ENCODE results near the gene DPP10. TPM values are rescaled to one million over a fixed set of nuclear protein-coding genes. Genes with fewer than 3 reads are reported as not detected.

DPP10 gene
- not detected in 2 replicates for total RNA-seq (2014; rRNA removed)
- percentile 0 among the genes with signal in this experiment for Bru-seq, nascent RNA
- percentile 0 among the genes with signal in this experiment for BruChase-seq, experiment 1, labeled RNA remaining after a 6-hour chase
- BruChase-seq, experiment 2, labeled RNA remaining after a 2-hour chase, result percentile 0 among the genes with signal in this experiment
- long read RNA-seq, result 0 reads

DNA sequence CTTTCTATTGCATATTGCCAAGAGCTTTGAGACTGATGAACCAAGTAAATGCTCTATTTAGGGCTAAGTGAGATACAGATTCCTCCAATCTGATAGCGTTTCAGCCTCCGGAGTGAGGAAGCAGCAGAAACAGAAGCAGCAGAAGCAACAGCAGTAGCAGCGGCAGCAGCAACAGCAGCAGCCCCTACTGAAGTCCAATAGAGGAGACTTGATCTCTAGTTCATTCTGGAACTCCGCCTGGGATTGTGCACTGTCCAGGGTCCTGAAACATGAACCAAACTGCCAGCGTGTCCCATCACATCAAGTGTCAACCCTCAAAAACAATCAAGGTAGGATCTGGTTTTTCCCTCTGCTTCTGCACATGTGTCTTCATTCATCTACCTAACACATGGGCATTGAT, at the start of gene DPP10:
Gene DPP10, plus strand, starts transcription at position 132 of the 400 bp plus-strand sequence.
- H3K9me2 ChIP-seq (replicated peaks; ENCODE audit: low read length), result no peaks in the 10 kb centered on the region
- CTCF ChIA-PET, result no interaction called here
- TF ChIP-seq, protein P1, sequence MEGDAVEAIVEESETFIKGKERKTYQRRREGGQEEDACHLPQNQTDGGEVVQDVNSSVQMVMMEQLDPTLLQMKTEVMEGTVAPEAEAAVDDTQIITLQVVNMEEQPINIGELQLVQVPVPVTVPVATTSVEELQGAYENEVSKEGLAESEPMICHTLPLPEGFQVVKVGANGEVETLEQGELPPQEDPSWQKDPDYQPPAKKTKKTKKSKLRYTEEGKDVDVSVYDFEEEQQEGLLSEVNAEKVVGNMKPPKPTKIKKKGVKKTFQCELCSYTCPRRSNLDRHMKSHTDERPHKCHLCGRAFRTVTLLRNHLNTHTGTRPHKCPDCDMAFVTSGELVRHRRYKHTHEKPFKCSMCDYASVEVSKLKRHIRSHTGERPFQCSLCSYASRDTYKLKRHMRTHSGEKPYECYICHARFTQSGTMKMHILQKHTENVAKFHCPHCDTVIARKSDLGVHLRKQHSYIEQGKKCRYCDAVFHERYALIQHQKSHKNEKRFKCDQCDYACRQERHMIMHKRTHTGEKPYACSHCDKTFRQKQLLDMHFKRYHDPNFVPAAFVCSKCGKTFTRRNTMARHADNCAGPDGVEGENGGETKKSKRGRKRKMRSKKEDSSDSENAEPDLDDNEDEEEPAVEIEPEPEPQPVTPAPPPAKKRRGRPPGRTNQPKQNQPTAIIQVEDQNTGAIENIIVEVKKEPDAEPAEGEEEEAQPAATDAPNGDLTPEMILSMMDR (conservative IDR thresholded peaks at IDR 0.05; ENCODE audit: low read depth, low read length), result no peak
- TF ChIP-seq EZH2 (IDR thresholded peaks at IDR 0.05; ENCODE audit: low read length, unreplicated experiment), result no peak
- TF ChIP-seq EZH2phosphoT487 (IDR thresholded peaks at IDR 0.05; ENCODE audit: borderline replicate concordance, low read length), result no peak
- POLR2A ChIA-PET (ENCODE audit: unreplicated experiment), result no interaction called here
- ATAC-seq (no peak), DNase-seq (peak; percentile 26)
- H2AFZ ChIP-seq (ENCODE audit: low read length), result no peak within 1 kb of the TSS
- H3K27me3 ChIP-seq (ENCODE audit: low read length), result no peaks in the 10 kb centered on the region
- H3K27ac ChIP-seq (ENCODE audit: low read length), result no peak within 1 kb of the TSS
- no peaks in the 10 kb centered on the region for H3K9me3 ChIP-seq (ENCODE audit: low read length)
- H3K4me3 ChIP-seq (ENCODE audit: low read length), result no peak within 1 kb of the TSS
- no peak within 1 kb of the TSS for H3K4me2 ChIP-seq (ENCODE audit: low read length)
- H3F3A ChIP-seq (ENCODE audit: low read length, unreplicated experiment), result no peaks in the 10 kb centered on the region
- no peaks in the 10 kb centered on the region for H3K79me2 ChIP-seq (ENCODE audit: low read length)
- no TSS peak for BruUV-seq (replicated peaks)
- intact Hi-C loops (cut with micrococcal nuclease), result no loop called here
- H4K20me1 ChIP-seq (ENCODE audit: low read length), result no peaks in the 10 kb centered on the region
- no peak within 1 kb of the TSS for H3K9ac ChIP-seq (ENCODE audit: low read length)
- H3K4me1 ChIP-seq (ENCODE audit: insufficient read depth, low read length), result no peaks in the 10 kb centered on the region
- no peaks in the 10 kb centered on the region for H3K36me3 ChIP-seq (ENCODE audit: low read depth, low read length)

DNA sequence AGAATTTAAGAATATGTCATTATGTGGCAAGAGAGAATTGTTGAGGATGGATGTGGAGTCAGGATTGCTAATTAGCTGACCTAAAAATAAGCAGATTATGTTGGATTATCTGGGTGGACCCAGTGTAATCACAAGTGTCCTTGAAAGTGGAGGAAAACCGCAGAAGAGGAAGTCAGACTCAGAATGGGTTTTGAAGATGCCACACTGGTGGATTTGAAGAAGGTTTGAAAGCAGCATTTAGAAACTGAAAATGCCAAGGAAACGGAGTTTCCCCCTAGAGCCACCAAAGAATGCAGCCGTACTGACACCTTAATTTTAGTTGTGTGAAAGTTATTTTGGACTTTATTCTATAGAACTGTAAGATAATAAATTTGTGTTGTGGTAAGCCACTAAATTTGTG, 41.6 kb upstream of the DPP10 start:
- TF ChIP-seq EZH2phosphoT487 (IDR thresholded peaks at IDR 0.05; ENCODE audit: borderline replicate concordance, low read length) (no peak), EZH2 (IDR thresholded peaks at IDR 0.05; ENCODE audit: low read length, unreplicated experiment) (no peak)
- TF ChIP-seq, protein P1 (conservative IDR thresholded peaks at IDR 0.05; ENCODE audit: low read depth, low read length), result no peak
- ChIA-PET POLR2A (ENCODE audit: unreplicated experiment) (no interaction called here), CTCF (no interaction called here)
- no peaks in the 10 kb centered on the region for H3F3A ChIP-seq (ENCODE audit: low read length, unreplicated experiment)
- no peak overlapping the region for H3K4me2 ChIP-seq (ENCODE audit: low read length)
- no peak overlapping the region for H2AFZ ChIP-seq (ENCODE audit: low read length)
- DNase-seq (no peak), ATAC-seq (no peak)
- H3K4me1 ChIP-seq (ENCODE audit: insufficient read depth, low read length), result no peaks in the 10 kb centered on the region
- H3K27ac ChIP-seq (ENCODE audit: low read length), result no peak overlapping the region
- H3K36me3 ChIP-seq (ENCODE audit: low read depth, low read length), result no peaks in the 10 kb centered on the region
- no peak overlapping the region for H3K4me3 ChIP-seq (ENCODE audit: low read length)
- H3K9me3 ChIP-seq (ENCODE audit: low read length), result no peaks in the 10 kb centered on the region
- intact Hi-C loops (cut with micrococcal nuclease), result no loop called here
- no peaks in the 10 kb centered on the region for H4K20me1 ChIP-seq (ENCODE audit: low read length)
- BruUV-seq (replicated peaks), result no TSS peak
- no peaks in the 10 kb centered on the region for H3K79me2 ChIP-seq (ENCODE audit: low read length)
- no peak overlapping the region for H3K9ac ChIP-seq (ENCODE audit: low read length)
- H3K27me3 ChIP-seq (ENCODE audit: low read length), result peaks cover 5% of the 10 kb centered on the region; the same call in 1 of the 2 replicates
- H3K9me2 ChIP-seq (replicated peaks; ENCODE audit: low read length), result no peaks in the 10 kb centered on the region

DNA sequence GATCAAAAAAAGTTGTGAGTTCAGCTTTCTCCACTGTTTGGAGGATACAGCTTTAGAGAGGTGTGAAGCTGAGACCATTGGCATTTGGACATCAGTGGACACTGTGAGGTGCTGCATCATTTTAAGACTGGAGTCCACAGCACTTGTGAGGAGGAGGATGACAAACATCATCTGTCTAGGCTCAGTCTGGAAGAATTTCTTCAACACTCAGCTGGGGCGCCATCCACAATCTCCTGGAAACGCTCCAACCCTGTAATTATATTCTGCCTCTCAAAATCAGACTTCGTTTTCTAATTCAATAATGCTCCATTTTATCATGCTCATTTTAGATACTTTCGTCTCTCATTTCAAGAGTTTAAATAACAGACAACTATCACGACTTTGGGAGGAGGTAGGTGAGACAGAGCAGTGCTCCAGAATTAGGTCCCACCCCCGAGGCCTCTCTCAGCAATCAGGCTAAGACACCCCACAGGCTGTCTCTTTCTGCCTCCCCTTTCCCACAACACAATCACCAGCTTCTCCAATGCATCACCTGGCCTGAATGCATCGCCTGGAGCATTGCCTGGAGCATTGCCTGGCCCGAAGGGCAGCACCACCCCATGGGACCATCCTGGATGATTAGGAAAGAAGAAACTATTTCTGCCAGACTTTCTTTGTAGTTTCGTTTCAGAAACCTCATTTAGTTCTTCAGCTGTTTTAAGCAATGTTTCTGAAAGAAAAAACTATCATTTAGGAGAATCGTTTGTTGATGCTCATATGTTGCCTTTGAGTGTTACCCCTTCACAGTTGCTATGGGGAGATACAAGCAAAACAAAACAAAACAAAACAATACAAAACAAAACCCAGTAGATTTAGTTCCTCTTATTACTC, 37.0 kb upstream of the DPP10 start:
- BruUV-seq (replicated peaks), result no TSS peak
- no peak for DNase-seq
- TF ChIP-seq EZH2phosphoT487 (IDR thresholded peaks at IDR 0.05; ENCODE audit: borderline replicate concordance, low read length), result no peak
- TF ChIP-seq, protein P1 (conservative IDR thresholded peaks at IDR 0.05; ENCODE audit: low read depth, low read length), result no peak
- TF ChIP-seq EZH2 (IDR thresholded peaks at IDR 0.05; ENCODE audit: low read length, unreplicated experiment), result no peak
- POLR2A ChIA-PET (ENCODE audit: unreplicated experiment), result no interaction called here
- H3K4me2 ChIP-seq (ENCODE audit: low read length), result no peak overlapping the region
- H3K27me3 ChIP-seq (ENCODE audit: low read length), result no peaks in the 10 kb centered on the region
- H3K9me2 ChIP-seq (replicated peaks; ENCODE audit: low read length), result no peaks in the 10 kb centered on the region
- 0 out of 2 replicates have a peak, but pooled peaks cover 3% of the 10 kb centered on the region for H3K9me3 ChIP-seq (ENCODE audit: low read length)
- no peak overlapping the region for H3K27ac ChIP-seq (ENCODE audit: low read length)
- H4K20me1 ChIP-seq (ENCODE audit: low read length), result no peaks in the 10 kb centered on the region
- no peaks in the 10 kb centered on the region for H3K4me1 ChIP-seq (ENCODE audit: insufficient read depth, low read length)
- H3F3A ChIP-seq (ENCODE audit: low read length, unreplicated experiment), result no peaks in the 10 kb centered on the region
- intact Hi-C loops (cut with micrococcal nuclease), result no loop called here
- no peaks in the 10 kb centered on the region for H3K36me3 ChIP-seq (ENCODE audit: low read depth, low read length)
- no peak overlapping the region for H2AFZ ChIP-seq (ENCODE audit: low read length)
- no peak overlapping the region for H3K9ac ChIP-seq (ENCODE audit: low read length)
- CTCF ChIA-PET, result no interaction called here
- no peak overlapping the region for H3K4me3 ChIP-seq (ENCODE audit: low read length)
- H3K79me2 ChIP-seq (ENCODE audit: low read length), result no peaks in the 10 kb centered on the region
- ATAC-seq, result no peak

Data from PC-3 (cell line).